HG03039 (cell line): Measurements from ENCODE around the gene HS3ST3B1.

Experiments used
- ATAC-seq: cut with Tn5 transposase; IDR thresholded peaks from one replicate; pipeline ENCODE4 v1.9.1; 2021; ENCODE audit warnings: mild to moderate bottlenecking, moderate library complexity; ENCODE audit not compliant: unreplicated experiment

HS3ST3B1 gene

DNA sequence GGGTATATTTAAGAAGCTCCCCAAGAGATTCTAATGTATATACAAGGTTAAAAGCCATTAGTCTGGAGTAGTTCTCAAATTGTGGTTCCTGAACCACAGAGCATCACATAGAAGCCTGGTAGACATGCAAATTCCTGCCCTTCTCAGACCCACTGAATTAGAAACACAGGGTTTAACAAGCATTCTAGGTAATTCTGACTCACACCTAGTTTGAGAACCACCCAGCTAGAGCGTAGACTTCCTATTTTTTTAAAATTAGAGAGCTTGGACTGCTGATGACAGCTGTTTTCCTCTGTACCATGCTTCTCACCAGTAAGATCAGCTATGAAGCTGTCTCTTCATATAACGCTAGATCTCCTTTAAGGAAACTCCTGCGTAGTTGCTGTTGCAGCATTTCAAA lies 50.6 kb downstream of the HS3ST3B1 start:
- ATAC-seq, result peak; percentile 90

GRCh38 chr17:14352136-14352535 lies 51.3 kb downstream of the HS3ST3B1 start:
- ATAC-seq, result no peak

DNA sequence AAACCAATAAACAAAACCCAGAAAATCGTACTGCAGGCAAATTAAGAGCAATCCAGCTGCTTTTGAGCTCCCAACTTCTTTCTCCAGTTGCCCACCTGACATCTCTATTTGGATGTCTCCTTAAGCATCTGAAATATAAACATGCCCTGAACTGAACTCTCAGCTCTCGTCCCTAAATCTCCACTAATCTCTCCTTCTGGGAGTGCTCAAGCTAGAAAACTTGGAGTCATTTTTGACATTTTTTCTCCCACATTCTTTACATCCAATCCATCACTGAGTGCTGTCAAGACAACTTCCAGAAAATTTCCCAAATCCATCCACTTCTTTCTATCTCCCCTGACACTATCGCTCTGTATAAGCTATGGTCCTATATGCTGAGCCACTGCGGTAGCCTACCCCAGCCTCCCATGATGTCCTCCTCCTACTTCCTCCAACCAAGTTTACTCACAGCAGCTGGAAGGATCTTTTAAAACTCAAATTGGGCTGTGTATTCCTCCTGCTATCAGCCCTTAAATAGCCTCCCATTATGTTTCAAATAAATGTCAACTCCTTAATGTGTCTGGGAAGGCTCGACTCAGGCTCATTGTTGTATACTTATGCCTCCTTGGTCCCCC lies 53.1 kb downstream of the HS3ST3B1 start:
- ATAC-seq, result no peak

- ATAC-seq, result no peak
These were observed 53.9 kb downstream of the HS3ST3B1 start for GRCh38 chr17:14354807-14355206.

- ATAC-seq, result no peak
These were observed 54.7 kb downstream of the HS3ST3B1 start for GRCh38 chr17:14355556-14355955.

DNA sequence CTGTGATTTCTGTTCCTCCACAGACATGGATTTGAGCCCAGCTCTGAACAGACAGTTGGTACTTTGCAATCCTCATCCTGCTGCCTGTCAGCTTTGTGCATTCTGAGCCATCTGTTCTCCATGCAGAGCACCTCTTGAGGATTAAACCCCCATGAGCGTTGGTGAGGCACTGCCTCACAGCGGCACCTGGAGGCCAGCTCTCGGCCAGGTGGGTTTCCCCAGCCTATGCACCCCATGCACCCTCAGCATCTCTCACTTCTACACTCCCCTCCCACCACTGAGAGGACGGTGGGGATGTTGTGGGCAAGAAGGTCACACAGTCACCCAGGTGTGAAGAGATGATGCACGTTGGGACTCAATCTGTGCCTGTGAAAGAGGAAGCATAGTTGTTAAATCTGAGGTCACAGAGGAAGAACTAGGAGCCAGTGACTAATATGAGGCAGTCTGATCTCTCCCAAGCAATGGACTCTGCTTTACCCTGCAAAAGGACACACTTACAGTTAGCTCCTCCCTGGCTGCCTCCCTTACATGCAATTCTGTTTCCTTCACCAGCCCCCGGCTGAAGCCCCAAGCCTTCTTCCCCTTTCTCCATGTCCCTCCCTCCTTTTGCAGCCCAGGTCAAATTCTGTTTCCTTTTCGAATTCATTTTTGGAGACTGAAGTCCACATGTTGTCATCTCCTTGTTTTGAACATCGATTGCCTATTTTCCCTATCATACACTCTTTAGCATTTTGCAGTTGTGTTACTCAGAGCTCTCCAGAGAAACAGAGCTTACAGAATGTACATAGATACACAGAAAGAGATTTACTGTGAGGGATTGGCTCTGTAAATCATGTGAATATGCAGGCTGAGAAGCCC lies 58.5 kb downstream of the HS3ST3B1 start:
- ATAC-seq, result peak; percentile 98

GRCh38 chr17:14360856-14361255 lies 60.0 kb downstream of the HS3ST3B1 start:
- no peak for ATAC-seq

GRCh38 chr17:14361470-14361869 lies 60.6 kb downstream of the HS3ST3B1 start:
- ATAC-seq, result no peak

DNA sequence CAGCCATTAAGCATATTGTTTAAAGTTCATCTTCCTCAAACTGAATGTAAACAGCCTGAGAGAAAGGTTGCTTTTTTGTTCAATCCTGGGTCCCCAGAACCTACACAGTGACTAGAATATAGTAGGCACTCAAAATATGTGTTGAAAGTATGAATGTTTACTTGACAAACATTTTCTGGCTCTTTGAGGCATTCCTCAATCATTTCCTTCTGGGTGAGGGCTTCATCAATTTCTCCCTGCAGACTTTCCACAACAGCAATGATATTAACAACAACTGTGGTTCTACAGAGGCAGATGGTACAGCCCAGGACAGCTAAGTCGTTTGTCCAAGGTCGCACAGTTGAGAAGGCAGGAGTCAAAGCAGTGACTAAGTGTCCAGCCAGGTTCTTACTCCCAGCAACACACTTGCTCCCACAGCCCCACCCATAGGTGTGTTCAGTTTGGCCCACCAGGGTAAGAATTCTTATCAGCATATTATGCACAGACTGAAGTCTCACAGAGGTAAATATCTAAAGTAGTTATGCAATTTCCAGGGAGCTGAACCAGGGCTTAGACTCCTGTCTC lies 61.1 kb downstream of the HS3ST3B1 start:
- no peak for ATAC-seq

- ATAC-seq, result no peak
These were observed 65.3 kb downstream of the HS3ST3B1 start for GRCh38 chr17:14366199-14366598.

- ATAC-seq, result no peak
These were observed 71.6 kb downstream of the HS3ST3B1 start for GRCh38 chr17:14372461-14372860.

DNA sequence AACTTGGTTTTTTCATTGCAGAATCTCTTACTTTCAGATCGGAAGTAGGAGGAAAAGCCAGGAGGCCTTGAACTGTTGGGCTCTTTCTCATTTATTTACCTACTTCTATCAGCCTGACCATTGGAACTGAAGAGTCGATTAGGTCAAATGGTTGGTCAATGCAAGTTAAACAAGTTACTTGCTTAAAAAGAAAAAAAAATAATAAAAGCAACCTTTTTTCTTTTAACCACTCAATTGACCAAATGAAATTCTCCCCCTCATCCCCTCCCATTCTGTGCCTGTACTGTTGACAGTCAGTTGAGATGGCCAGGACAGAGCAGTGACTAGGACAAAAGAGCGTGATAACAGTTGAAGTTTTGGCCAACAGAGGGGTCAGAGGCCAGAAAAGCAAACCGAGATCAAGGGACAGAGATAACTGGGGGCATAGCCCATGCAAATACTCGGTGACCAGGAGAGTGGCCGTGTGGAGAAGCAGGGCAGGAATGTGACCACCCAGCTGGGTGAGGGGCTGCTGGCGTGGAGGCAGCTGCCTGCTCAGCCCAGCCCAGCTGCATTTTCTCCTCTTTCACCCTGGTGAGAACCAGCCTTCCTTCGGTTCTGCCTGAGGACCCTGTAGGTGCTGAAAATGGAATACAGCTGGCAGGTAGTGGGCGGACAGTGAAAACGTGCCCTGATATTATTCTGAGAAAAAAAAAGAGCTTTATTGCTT lies 72.2 kb downstream of the HS3ST3B1 start:
- no peak for ATAC-seq

DNA sequence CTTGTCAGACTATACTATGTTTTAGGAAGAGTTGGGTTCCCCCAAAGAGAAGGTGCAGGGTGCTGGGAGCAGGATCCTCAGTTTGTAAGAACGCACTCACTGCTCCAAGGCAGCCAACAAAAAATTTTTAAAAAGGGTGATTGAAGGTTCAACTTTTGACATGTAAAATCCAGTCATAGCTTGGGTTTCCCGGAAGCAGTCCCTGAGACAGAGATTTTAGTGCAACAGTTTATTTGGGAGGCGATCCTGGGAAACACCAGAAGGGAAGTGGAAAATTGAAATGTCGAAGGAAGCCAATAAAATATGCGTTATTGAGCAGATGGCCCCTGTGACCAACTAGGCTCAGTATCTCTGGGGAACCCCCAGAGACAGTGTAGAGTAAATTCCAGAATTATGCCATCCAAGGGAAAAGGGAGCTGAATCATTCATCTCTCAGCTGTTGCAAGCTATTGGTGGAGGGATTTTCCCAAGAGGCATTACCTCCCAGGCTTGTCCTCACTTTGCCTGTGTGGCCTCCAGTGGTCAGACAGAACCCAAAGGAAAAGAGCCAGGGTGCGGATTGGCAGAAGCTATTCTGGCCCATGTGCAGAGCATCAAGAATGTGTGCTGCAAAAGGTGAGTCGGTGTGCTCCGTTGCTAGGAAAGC lies 72.9 kb downstream of the HS3ST3B1 start:
- ATAC-seq, result no peak

GRCh38 chr17:14374268-14374667 lies 73.4 kb downstream of the HS3ST3B1 start:
- ATAC-seq, result no peak

GRCh38 chr17:14376666-14377065 lies 75.8 kb downstream of the HS3ST3B1 start:
- no peak for ATAC-seq

DNA sequence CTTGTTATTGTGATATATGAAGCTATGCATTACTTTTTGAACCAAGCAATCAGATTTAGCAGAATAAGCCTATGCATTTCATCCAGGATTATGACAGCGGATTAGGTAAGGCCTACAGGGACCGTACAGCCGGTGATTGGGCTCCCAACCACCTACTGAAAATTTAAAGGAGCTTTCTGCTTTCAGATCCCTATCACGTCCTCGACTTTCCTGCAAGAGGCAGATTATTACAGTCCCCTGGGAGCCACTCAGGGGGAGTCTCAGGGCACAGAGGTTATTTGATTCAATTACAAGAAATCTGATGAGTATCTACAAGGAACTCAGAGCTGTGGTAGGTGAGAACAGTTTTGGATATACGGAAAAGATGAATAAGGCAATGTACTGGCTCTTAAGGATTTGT lies 80.7 kb downstream of the HS3ST3B1 start:
- no peak for ATAC-seq

DNA sequence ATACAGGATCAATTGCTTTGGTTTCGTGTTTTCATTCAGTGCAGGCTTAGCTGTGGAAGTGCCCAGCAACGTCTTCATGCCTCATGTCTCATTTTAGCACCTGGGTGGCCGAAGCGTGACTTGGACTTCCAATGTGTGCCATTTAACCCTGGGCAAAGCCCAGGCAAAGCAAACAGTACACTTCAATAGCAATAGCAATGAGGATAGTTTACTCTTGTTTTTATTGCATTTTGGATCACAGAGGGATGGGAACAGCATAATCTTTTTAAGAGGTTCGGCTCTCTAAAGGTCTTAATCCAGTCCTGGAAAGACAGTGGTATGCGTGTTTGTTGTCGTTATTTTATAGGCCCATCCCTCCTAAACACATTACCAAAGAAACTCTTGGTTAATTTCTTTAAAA lies 86.2 kb downstream of the HS3ST3B1 start:
- no peak for ATAC-seq

- no peak for ATAC-seq
These were observed 88.8 kb downstream of the HS3ST3B1 start for GRCh38 chr17:14389681-14390080.

GRCh38 chr17:14393723-14394122 lies 92.8 kb downstream of the HS3ST3B1 start:
- no peak for ATAC-seq

DNA sequence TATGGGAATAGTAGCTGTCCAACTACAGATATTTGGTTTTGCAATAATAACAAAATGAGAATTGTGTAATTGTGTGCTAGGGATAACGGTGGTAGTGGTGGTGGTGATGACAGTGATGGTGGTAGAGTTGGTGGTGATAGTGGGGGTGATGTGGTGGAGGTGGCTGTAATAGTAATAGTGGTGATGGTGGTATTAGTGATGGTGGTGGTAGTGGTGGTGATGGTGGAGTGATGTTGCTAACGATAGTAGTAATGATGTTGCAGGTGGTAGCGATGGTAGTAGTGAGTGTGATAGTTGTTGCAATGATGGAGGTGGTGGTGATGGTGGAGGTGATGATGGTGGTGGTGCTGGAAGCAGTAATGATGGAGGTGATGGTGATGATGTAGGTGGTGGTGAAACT lies 94.4 kb downstream of the HS3ST3B1 start:
- ATAC-seq, result no peak

DNA sequence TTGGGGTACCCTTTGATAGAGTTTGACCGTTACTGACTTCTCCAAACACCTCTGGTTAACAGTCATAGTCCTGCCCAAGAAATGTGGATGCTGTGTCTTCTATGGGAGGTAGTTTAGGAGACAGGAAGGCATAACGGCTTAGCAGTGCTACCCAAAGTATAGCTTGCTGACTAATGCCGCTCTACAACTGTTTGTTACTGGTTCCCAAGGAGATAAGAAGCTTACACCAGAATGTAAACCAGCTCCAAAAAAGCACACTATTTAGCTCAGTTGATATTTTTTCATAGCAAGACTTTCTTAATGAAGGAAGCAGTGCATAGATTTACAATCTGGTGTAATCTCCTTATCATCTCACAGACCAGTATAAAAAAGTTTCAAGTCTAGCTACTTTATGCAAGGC lies 95.7 kb downstream of the HS3ST3B1 start:
- no peak for ATAC-seq
